ENCODE data around the gene RNF14. TPM values are rescaled to one million over a fixed set of nuclear protein-coding genes. Genes with fewer than 3 reads are reported as not detected.

RNF14 gene
- total RNA-seq, 1 experiment from 2014 or later = 37.5 TPM

DNA sequence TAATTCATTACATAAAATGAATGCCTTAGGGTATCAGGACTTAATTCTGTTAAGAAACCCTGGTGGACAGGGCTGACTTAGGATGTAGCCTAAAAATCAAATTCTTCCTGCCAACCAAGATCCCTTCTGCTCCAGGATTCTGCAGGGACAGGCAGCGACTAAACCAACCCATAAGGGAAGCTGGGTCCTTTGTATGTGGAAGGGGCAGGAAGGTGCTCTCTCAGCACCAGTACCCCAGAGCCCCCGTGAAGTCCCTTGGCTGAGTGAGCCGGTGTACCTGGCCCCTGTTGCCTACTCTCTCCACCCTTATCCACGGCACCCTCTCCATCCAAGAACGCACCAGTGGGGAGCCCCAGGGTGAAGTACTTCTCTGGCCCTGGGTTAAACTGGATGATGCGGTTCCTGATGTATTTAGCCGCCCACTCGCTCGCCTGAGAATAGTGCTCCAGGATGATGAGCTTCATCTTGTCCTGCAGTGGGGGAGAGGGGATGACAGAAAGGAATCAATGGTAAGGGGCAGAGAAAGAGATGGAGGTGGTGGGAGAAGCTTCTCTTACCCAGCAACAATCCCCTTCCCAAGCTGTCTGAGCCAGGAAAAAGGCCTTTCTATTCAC, 42.8 kb downstream of the RNF14 start:
- Histone ChIP-seq H3K4me1 (ENCODE audit: control insufficient read depth in 1 of 2, insufficient read depth in 2 of 2, low read length in 2 of 2) (peaks cover 13 to 45% of the 10 kb centered on the region in 2 experiments), H4K20me1 (ENCODE audit: insufficient read depth) (no peaks in the 10 kb centered on the region), H3K27me3 (ENCODE audit: insufficient read depth, low read length) (no peaks in the 10 kb centered on the region), H3K4me2 (ENCODE audit: low read length) (peak overlapping the region; percentile 96), H2AFZ (ENCODE audit: low read depth, low read length, poor library complexity, severe bottlenecking) (no peak overlapping the region), H3K27ac (ENCODE audit: low read depth, low read length) (no peak overlapping the region), H3K9ac (ENCODE audit: low read length) (peak overlapping the region; percentile 87; the same call in 1 of the 2 replicates), H3K36me3 (ENCODE audit: control insufficient read depth in 1 of 2, insufficient read depth in 2 of 2, low read length in 2 of 2) (peaks cover 0 to 8% of the 10 kb centered on the region in 2 experiments; a peak in 2 of 4 replicates), H3K4me3 (replicated peaks in 1 of 2; ENCODE audit: low read depth in 1 of 2, low read length in 2 of 2) (peak overlapping the region; percentile 62 to 88), H3K9me2 (ENCODE audit: insufficient read depth) (no peaks in the 10 kb centered on the region), H3K9me3 (ENCODE audit: control insufficient read depth in 1 of 2, insufficient read depth in 1 of 2, low read depth in 1 of 2, low read length in 2 of 2) (no peaks in the 10 kb centered on the region), H3K79me2 (ENCODE audit: insufficient read depth, low read length) (peaks cover 4% of the 10 kb centered on the region; the same call in 1 of the 2 replicates)
- ChIA-PET RAD21 (ENCODE audit: low non-redundant PET in 1 of 2, low total read pairs in 2 of 2, uncharacterized antibody in 2 of 2, unreplicated experiment in 2 of 2) (interaction anchor here (0.5 to 1.8 kb wide), 3 partner anchors 131 to 547 kb away, joined by 3 to 4 read pairs (median 3); no protein-coding TSS in a partner anchor), POLR2A (interaction anchor here (0.7 to 2.1 kb wide), 3 partner anchors 12 to 139 kb away, joined by 3 to 11 read pairs (median 7); no protein-coding TSS in a partner anchor), CTCF (interaction anchor here (0.7 to 3.4 kb wide), 26 partner anchors 10 to 687 kb away, joined by 3 to 35 read pairs (median 4); partner anchors contain the start of gene RNF14)
- ATAC-seq (no peak), DNase-seq (ENCODE audit: low read depth, low spot score) (no peak)
- TF ChIP-seq RAD21 (IDR thresholded peaks at IDR 0.05; ENCODE audit: low read depth) = no peak
- no peak for TF ChIP-seq POLR2AphosphoS5 (IDR thresholded peaks at IDR 0.05; ENCODE audit: low read depth, low read length)
- no peak for TF ChIP-seq ZNF274 (IDR thresholded peaks at IDR 0.05; ENCODE audit: low read depth, low read length)
- TF ChIP-seq EZH2phosphoT487 (IDR thresholded peaks at IDR 0.05; ENCODE audit: borderline replicate concordance) = no peak
- no peak for TF ChIP-seq POLR2A (IDR thresholded peaks at IDR 0.05; ENCODE audit: borderline replicate concordance, extremely low read depth, insufficient read depth, insufficient read length)
- no peak for TF ChIP-seq SIN3A (IDR thresholded peaks at IDR 0.05; ENCODE audit: low read depth)
- no peak for TF ChIP-seq EGR1 (IDR thresholded peaks at IDR 0.05; ENCODE audit: low read depth)
- intact Hi-C loops (cut with micrococcal nuclease) = loop anchor here (2.0 kb wide), 1 partner anchor 47 kb away; no protein-coding TSS in a partner anchor
- no TSS peak for BruUV-seq (replicated peaks)

DNA sequence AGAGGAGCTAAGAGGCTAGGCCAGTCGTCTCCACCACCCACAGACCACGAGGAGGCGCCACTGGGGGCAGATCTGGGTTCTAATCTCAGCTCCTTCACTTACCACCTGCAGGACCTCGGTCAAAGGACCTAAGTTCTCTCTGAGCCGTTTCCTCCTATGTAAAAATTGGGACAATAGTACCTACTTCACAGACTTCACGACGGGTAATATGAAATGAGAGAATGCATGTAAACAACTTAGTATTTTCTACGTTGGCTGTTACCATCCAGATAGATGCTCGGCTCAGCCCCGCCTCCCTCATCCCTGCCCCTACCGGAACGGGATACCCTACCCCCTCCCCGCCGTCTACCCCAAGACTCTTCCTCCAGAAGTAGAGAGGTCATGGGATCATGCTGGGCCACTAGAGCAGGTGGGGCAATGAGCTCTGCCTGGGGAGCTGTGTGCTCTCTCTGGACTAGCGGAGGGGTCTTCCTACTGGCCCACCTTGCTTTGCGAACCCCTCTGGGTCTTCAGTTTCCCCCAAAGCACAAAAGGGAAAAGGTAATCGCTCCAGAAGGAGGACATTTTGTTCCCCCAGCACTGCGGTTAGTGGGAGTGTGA, 43.4 kb downstream of the RNF14 start:
- Histone ChIP-seq H3K27me3 (ENCODE audit: insufficient read depth, low read length) (no peaks in the 10 kb centered on the region), H3K9me2 (ENCODE audit: insufficient read depth) (no peaks in the 10 kb centered on the region), H3K4me1 (ENCODE audit: control insufficient read depth in 1 of 2, insufficient read depth in 2 of 2, low read length in 2 of 2) (peaks cover 13 to 45% of the 10 kb centered on the region in 2 experiments), H3K4me2 (ENCODE audit: low read length) (peak overlapping the region; percentile 96), H4K20me1 (ENCODE audit: insufficient read depth) (no peaks in the 10 kb centered on the region), H3K27ac (ENCODE audit: low read depth, low read length) (peak overlapping the region; percentile 66), H3K4me3 (replicated peaks in 1 of 2; ENCODE audit: low read depth in 1 of 2, low read length in 2 of 2) (peak overlapping the region; percentile 62 to 88), H3K9me3 (ENCODE audit: control insufficient read depth in 1 of 2, insufficient read depth in 1 of 2, low read depth in 1 of 2, low read length in 2 of 2) (no peaks in the 10 kb centered on the region), H2AFZ (ENCODE audit: low read depth, low read length, poor library complexity, severe bottlenecking) (no peak overlapping the region), H3K79me2 (ENCODE audit: insufficient read depth, low read length) (peaks cover 4% of the 10 kb centered on the region; the same call in 1 of the 2 replicates), H3K9ac (ENCODE audit: low read length) (peak overlapping the region; percentile 87), H3K36me3 (ENCODE audit: control insufficient read depth in 1 of 2, insufficient read depth in 2 of 2, low read length in 2 of 2) (peaks cover 0 to 5% of the 10 kb centered on the region in 2 experiments; a peak in 2 of 4 replicates)
- ChIA-PET RAD21 (ENCODE audit: low non-redundant PET in 1 of 2, low total read pairs in 2 of 2, uncharacterized antibody in 2 of 2, unreplicated experiment in 2 of 2) (interaction anchor here (0.5 to 1.8 kb wide), 5 partner anchors 130 to 701 kb away, joined by 3 to 4 read pairs (median 3); no protein-coding TSS in a partner anchor), POLR2A (interaction anchor here (1.5 to 2.1 kb wide), 2 partner anchors 12 to 131 kb away, joined by 7 to 11 read pairs; no protein-coding TSS in a partner anchor), CTCF (interaction anchor here (0.6 to 3.4 kb wide), 26 partner anchors 9 to 687 kb away, joined by 3 to 35 read pairs (median 4); partner anchors contain the start of gene RNF14)
- ATAC-seq (peak; percentile 73), DNase-seq (ENCODE audit: low read depth, low spot score) (peak; percentile 48)
- TF ChIP-seq, protein P1, sequence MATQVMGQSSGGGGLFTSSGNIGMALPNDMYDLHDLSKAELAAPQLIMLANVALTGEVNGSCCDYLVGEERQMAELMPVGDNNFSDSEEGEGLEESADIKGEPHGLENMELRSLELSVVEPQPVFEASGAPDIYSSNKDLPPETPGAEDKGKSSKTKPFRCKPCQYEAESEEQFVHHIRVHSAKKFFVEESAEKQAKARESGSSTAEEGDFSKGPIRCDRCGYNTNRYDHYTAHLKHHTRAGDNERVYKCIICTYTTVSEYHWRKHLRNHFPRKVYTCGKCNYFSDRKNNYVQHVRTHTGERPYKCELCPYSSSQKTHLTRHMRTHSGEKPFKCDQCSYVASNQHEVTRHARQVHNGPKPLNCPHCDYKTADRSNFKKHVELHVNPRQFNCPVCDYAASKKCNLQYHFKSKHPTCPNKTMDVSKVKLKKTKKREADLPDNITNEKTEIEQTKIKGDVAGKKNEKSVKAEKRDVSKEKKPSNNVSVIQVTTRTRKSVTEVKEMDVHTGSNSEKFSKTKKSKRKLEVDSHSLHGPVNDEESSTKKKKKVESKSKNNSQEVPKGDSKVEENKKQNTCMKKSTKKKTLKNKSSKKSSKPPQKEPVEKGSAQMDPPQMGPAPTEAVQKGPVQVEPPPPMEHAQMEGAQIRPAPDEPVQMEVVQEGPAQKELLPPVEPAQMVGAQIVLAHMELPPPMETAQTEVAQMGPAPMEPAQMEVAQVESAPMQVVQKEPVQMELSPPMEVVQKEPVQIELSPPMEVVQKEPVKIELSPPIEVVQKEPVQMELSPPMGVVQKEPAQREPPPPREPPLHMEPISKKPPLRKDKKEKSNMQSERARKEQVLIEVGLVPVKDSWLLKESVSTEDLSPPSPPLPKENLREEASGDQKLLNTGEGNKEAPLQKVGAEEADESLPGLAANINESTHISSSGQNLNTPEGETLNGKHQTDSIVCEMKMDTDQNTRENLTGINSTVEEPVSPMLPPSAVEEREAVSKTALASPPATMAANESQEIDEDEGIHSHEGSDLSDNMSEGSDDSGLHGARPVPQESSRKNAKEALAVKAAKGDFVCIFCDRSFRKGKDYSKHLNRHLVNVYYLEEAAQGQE (IDR thresholded peaks at IDR 0.05; ENCODE audit: low read depth) = no peak
- TF ChIP-seq SP1 (IDR thresholded peaks at IDR 0.05; ENCODE audit: low read depth) = no peak
- peak; percentile 65 for TF ChIP-seq RAD21 (IDR thresholded peaks at IDR 0.05; ENCODE audit: low read depth)
- TF ChIP-seq, protein P2, sequence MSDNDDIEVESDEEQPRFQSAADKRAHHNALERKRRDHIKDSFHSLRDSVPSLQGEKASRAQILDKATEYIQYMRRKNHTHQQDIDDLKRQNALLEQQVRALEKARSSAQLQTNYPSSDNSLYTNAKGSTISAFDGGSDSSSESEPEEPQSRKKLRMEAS (IDR thresholded peaks at IDR 0.05) = 0 out of 2 replicates have a peak, but pooled peaks have one; percentile 22
- TF ChIP-seq, protein P3, sequence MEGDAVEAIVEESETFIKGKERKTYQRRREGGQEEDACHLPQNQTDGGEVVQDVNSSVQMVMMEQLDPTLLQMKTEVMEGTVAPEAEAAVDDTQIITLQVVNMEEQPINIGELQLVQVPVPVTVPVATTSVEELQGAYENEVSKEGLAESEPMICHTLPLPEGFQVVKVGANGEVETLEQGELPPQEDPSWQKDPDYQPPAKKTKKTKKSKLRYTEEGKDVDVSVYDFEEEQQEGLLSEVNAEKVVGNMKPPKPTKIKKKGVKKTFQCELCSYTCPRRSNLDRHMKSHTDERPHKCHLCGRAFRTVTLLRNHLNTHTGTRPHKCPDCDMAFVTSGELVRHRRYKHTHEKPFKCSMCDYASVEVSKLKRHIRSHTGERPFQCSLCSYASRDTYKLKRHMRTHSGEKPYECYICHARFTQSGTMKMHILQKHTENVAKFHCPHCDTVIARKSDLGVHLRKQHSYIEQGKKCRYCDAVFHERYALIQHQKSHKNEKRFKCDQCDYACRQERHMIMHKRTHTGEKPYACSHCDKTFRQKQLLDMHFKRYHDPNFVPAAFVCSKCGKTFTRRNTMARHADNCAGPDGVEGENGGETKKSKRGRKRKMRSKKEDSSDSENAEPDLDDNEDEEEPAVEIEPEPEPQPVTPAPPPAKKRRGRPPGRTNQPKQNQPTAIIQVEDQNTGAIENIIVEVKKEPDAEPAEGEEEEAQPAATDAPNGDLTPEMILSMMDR (IDR thresholded peaks at IDR 0.05 in 2 of 3, conservative IDR thresholded peaks at IDR 0.05 in 1 of 3; ENCODE audit: borderline replicate concordance in 1 of 3, insufficient read depth in 1 of 3, low read depth in 2 of 3, low read length in 2 of 3) = peak; percentile 62 to 81 (median 74); a peak in 5 of 6 replicates
- intact Hi-C loops (cut with micrococcal nuclease) = loop anchor here (2.0 kb wide), 1 partner anchor 47 kb away; no protein-coding TSS in a partner anchor
- TSS peak; percentile 59 for BruUV-seq (replicated peaks)

Measured in HCT116 (cell line).